IMR-90 (cell line): Measurements from ENCODE around the gene ZBTB48. TPM values are rescaled to one million over a fixed set of nuclear protein-coding genes. Genes with fewer than 3 reads are reported as not detected.

Experiments
- ATAC-seq: fragments of 200-7000 bp; cut with Tn5 transposase; 2 replicates; pipeline ENCODE4 v1.9.1; 2020; ENCODE audit warnings: low read depth, mild to moderate bottlenecking, moderate library complexity
- BruUV-seq: library from RNA; stranded (reverse); fragments of 400-500 nt; replicated peaks from 2 replicates; lab custom pipeline; 2021; lab: Mats Ljungman, UMichigan
- CTCF ChIA-PET: fragments of 300-600 bp; formaldehyde crosslinking; extraction: SDS; loops from one replicate; lab custom pipeline; 2021; ENCODE audit warnings: antibody characterized with exemption; lab: Yijun Ruan, JAX
- POLR2A ChIA-PET: fragments of 300-600 bp; sonication (Branson Sonifier 250); formaldehyde crosslinking; loops from one replicate; lab custom pipeline; 2022; ENCODE audit warnings: antibody characterized with exemption; ENCODE audit not compliant: unreplicated experiment; lab: Charles Lee
- DNase-seq: peaks from one replicate; pipeline ENCODE4 v3.0.0; 2013
- H2AFZ ChIP-seq: replicated peaks from 2 replicates; pipeline ENCODE3; 2013; ENCODE audit warnings: low read length, mild to moderate bottlenecking; ENCODE audit not compliant: poor library complexity
- H2AK5ac ChIP-seq: 2 replicates; pipeline ENCODE4 v1.6.1; 2013; ENCODE audit warnings: low read depth, low read length, inconsistent platforms
- H2AK9ac ChIP-seq: replicated peaks from 2 replicates; pipeline ENCODE3; 2013; ENCODE audit warnings: mild to moderate bottlenecking, low read depth, low read length, moderate library complexity; ENCODE audit not compliant: poor library complexity
- H2BK120ac ChIP-seq: 2 replicates; pipeline ENCODE4 v1.6.1; 2013; ENCODE audit warnings: low read depth, low read length, inconsistent platforms
- H2BK15ac ChIP-seq: 3 replicates; pipeline ENCODE4 v1.6.1; 2013; ENCODE audit warnings: low read depth, low read length, inconsistent platforms
- H2BK20ac ChIP-seq: 2 replicates; pipeline ENCODE4 v1.6.1; 2013; ENCODE audit warnings: low read depth, mild to moderate bottlenecking, inconsistent platforms, low read length, moderate library complexity
- H2BK5ac ChIP-seq: 2 replicates; pipeline ENCODE4 v1.6.1; 2013; ENCODE audit warnings: mild to moderate bottlenecking, low read depth, low read length, inconsistent platforms; ENCODE audit not compliant: poor library complexity, severe bottlenecking
- H3K14ac ChIP-seq: replicated peaks from 2 replicates; pipeline ENCODE4 v1.6.1; 2013; ENCODE audit warnings: low read depth, low read length, inconsistent platforms
- H3K18ac ChIP-seq: 2 replicates; pipeline ENCODE4 v1.6.1; 2013; ENCODE audit warnings: low read depth, low read length, control low read depth
- H3K23ac ChIP-seq: 2 replicates; pipeline ENCODE4 v1.6.1; 2013; ENCODE audit warnings: low read depth, low read length, inconsistent platforms
- H3K27ac ChIP-seq: 2 replicates; pipeline ENCODE4 v1.5.1; 2013; ENCODE audit warnings: mild to moderate bottlenecking, control low read depth, low read length; ENCODE audit not compliant: insufficient read depth
- H3K27me3 ChIP-seq: 2 replicates; pipeline ENCODE4 v1.6.1; 2013; ENCODE audit warnings: low read length; ENCODE audit not compliant: control insufficient read depth, insufficient read depth
- H3K36me3 ChIP-seq: 2 replicates; pipeline ENCODE4 v1.6.1; 2013; ENCODE audit warnings: low read length, mixed read lengths; ENCODE audit not compliant: control insufficient read depth, insufficient read depth
- H3K4ac ChIP-seq: 2 replicates; pipeline ENCODE4 v1.6.1; 2013; ENCODE audit warnings: low read depth, low read length, inconsistent platforms
- H3K4me1 ChIP-seq: 2 replicates; pipeline ENCODE4 v1.6.1; 2013; ENCODE audit warnings: low read length, mixed read lengths; ENCODE audit not compliant: control insufficient read depth, insufficient read depth
- H3K4me2 ChIP-seq: 2 replicates; pipeline ENCODE4 v1.6.1; 2013; ENCODE audit warnings: low read depth, mild to moderate bottlenecking, control low read depth, low read length, moderate library complexity
- H3K4me3 ChIP-seq: 2 replicates; pipeline ENCODE4 v1.5.1; 2013; ENCODE audit warnings: low read depth, mild to moderate bottlenecking, control low read depth, low read length, moderate library complexity; ENCODE audit not compliant: insufficient read depth
- H3K56ac ChIP-seq: 2 replicates; pipeline ENCODE4 v1.6.1; 2013; ENCODE audit warnings: low read length, inconsistent platforms; ENCODE audit not compliant: insufficient read depth; ENCODE audit errors: extremely low read depth
- H3K79me1 ChIP-seq, 2 experiments: 2 replicates each; pipeline ENCODE4 v1.6.1; 2013; ENCODE audit warnings: low read length in 2 of 2, inconsistent platforms in 1 of 2, low read depth in 1 of 2
- H3K9ac ChIP-seq: 2 replicates; pipeline ENCODE4 v1.6.1; 2013; ENCODE audit warnings: low read depth, low read length, control low read depth
- H3K9me1 ChIP-seq: 2 replicates; pipeline ENCODE4 v1.6.1; 2013; ENCODE audit warnings: low read length, inconsistent platforms; ENCODE audit not compliant: insufficient read depth
- H3K9me3 ChIP-seq: 2 replicates; pipeline ENCODE4 v1.6.1; 2013; ENCODE audit warnings: low read length; ENCODE audit not compliant: control insufficient read depth, insufficient read depth
- H4K20me1 ChIP-seq: 2 replicates; pipeline ENCODE4 v1.6.1; 2013; ENCODE audit warnings: low read length, inconsistent platforms; ENCODE audit not compliant: insufficient read depth
- H4K5ac ChIP-seq: 2 replicates; pipeline ENCODE4 v1.6.1; 2013; ENCODE audit warnings: mild to moderate bottlenecking, low read depth, low read length, control low read depth
- H4K8ac ChIP-seq, 2 experiments: 2 replicates each; pipeline ENCODE4 v1.6.1; 2013; ENCODE audit warnings: low read depth in 2 of 2, low read length in 2 of 2, control low read depth in 1 of 2, inconsistent platforms in 1 of 2
- H4K91ac ChIP-seq: 2 replicates; pipeline ENCODE4 v1.6.1; 2013; ENCODE audit warnings: low read depth, low read length, inconsistent platforms; ENCODE audit not compliant: insufficient read depth
- CEBPB ChIP-seq: IDR thresholded peaks from 2 replicates; pipeline ENCODE4 v1.6.1; 2012; ENCODE audit warnings: low read depth, low read length, improper control_type of control experiment
- CHD1 ChIP-seq: IDR thresholded peaks from 2 replicates; pipeline ENCODE4 v1.6.1; 2012; ENCODE audit warnings: low read depth, low read length, improper control_type of control experiment
- FOS ChIP-seq: fragments of 150-350 bp; IDR thresholded peaks from 2 replicates; pipeline ENCODE4 v1.6.1; 2016; ENCODE audit warnings: low read depth, low read length
- MAFK ChIP-seq: IDR thresholded peaks from 2 replicates; pipeline ENCODE4 v1.6.1; 2012; ENCODE audit warnings: low read depth, low read length, improper control_type of control experiment
- MXI1 ChIP-seq: IDR thresholded peaks from 2 replicates; pipeline ENCODE4 v1.6.1; 2012; ENCODE audit warnings: low read depth, mild to moderate bottlenecking, low read length, moderate library complexity, borderline replicate concordance
- NFE2L2 ChIP-seq: fragments of 150-350 bp; IDR thresholded peaks from 2 replicates; pipeline ENCODE4 v1.6.1; 2016; ENCODE audit warnings: low read depth, mild to moderate bottlenecking, low read length
- POLR2A ChIP-seq: IDR thresholded peaks from 2 replicates; pipeline ENCODE4 v1.6.1; 2012; ENCODE audit warnings: mild to moderate bottlenecking, low read depth, low read length
- RAD21 ChIP-seq: IDR thresholded peaks from 2 replicates; pipeline ENCODE4 v1.6.1; 2012; ENCODE audit warnings: low read length, improper control_type of control experiment
- RCOR1 ChIP-seq: IDR thresholded peaks from 2 replicates; pipeline ENCODE4 v1.6.1; 2012; ENCODE audit warnings: mild to moderate bottlenecking, low read length, improper control_type of control experiment; ENCODE audit not compliant: insufficient replicate concordance
- RFX5 ChIP-seq: IDR thresholded peaks from 2 replicates; pipeline ENCODE4 v1.8.0; 2012; ENCODE audit warnings: low read depth, mild to moderate bottlenecking, low read length, moderate library complexity
- SMC3 ChIP-seq: fragments of 150-350 bp; IDR thresholded peaks from 2 replicates; pipeline ENCODE4 v1.6.1; 2016; ENCODE audit warnings: low read depth, mild to moderate bottlenecking, antibody characterized with exemption, low read length, moderate library complexity
- WGBS, 2 experiments: methylation state at CpG; one replicate each; pipeline versions ENCODE4 v1.1.5 to v1.1.7; 2013; ENCODE audit warnings: missing lambda C conversion rate in 2 of 2; ENCODE audit not compliant: insufficient read length in 1 of 2; ENCODE audit errors: extremely low coverage in 2 of 2; 5-methylcytosine and 5-hydroxymethylcytosine counted together
- dilution Hi-C: fragments of 300-500 bp; cut with HindIII; formaldehyde crosslinking; loops from one replicate; pipeline ENCODE4 v1.14.3; 2018; ENCODE audit warnings: low sequenced_read_pairs; ENCODE audit not compliant: unreplicated experiment
- in situ Hi-C: fragments of 300-500 bp; cut with MboI; formaldehyde crosslinking; loops from 3 replicates; pipeline ENCODE4 v1.14.3; 2019; ENCODE audit warnings: low sequenced_read_pairs, inconsistent platforms, mixed read lengths
- intact Hi-C: fragments of 100-400 bp; cut with micrococcal nuclease; formaldehyde crosslinking; loops from 2 replicates; pipeline ENCODE4 v1.10.0; 2022
- polyA plus RNA-seq, 3 experiments: library from polyadenylated mRNA; depleted of rRNA; stranded (reverse); fragments of >200 nt; gene quantifications; 2 replicates each; pipeline ENCODE4 v1.2.3, GENCODE V29; 2012; ENCODE audit warnings: low replicate concordance in 1 of 3
- total RNA-seq: library from RNA; depleted of rRNA; stranded (reverse); fragments of >200 nt; gene quantifications from 2 replicates; pipeline ENCODE4 v1.2.3, GENCODE V29; 2012
- TF ChIP-seq, protein P1 (sequence below): fragments of 150-350 bp; IDR thresholded peaks from 2 replicates; pipeline ENCODE4 v1.6.1; 2016; ENCODE audit warnings: low read depth, mild to moderate bottlenecking, low read length, moderate library complexity, borderline replicate concordance

The ZBTB48 gene
- total and polyA plus RNA-seq, 2 of the 4 experiments (the other 2 are of a cell fraction): 9.3 to 17.5 TPM

DNA sequence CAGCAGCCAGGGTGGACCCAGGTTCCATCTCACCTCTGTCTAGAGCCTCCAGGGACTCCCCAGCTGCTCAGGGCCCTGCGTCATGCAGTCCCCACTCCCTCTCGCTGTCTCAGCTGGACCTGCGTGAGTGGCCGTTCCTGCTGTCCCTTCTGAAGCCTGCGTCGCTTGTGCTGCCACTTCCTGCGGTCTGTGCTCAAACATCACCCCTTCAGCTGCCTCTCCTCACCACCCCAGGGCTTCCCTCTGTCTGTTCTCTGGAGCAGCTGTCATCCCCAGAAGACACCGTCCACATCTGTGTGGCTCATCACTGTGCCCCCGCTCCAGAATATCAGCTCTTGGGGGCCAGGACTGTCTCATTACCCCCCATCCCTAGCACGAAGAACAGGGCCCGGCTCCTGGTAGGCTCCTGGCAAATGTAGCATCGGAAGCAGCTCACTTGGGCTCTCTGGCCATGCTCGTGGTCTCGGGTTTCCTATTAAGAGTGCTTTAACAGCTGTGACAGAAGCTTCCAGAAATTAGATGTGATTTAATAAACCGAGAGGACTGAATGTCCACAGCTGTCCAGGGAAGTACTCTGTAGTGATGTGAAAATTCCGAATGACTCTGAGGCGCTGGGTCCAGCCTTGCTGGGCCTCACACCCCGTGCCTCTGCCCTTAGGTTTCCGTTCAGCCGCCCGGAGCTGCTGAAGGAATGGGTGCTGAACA lies 48.2 kb downstream of the ZBTB48 start:
- Histone ChIP-seq H2BK20ac (no peak overlapping the region), H2BK120ac (no peak overlapping the region), H3K27me3 (no peaks in the 10 kb centered on the region), H3K9ac (no peak overlapping the region), H3K79me1 (peaks cover 27 to 62% of the 10 kb centered on the region in 2 experiments), H3K4me3 (no peak overlapping the region), H3K23ac (0 out of 2 replicates have a peak overlapping the region, but pooled peaks have one; percentile 15), H2BK5ac (no peak overlapping the region), H3K27ac (no peak overlapping the region), H4K8ac (no peak overlapping the region), H3K18ac (no peak overlapping the region), H3K4me1 (peaks cover 6% of the 10 kb centered on the region), H3K9me3 (no peaks in the 10 kb centered on the region), H3K4ac (no peak overlapping the region), H4K5ac (no peak overlapping the region), H2AFZ (no peak overlapping the region), H2AK9ac (no peak overlapping the region), H2BK15ac (no peak overlapping the region), H3K36me3 (peaks cover 45% of the 10 kb centered on the region), H4K91ac (no peak overlapping the region), H3K4me2 (no peak overlapping the region), H3K56ac (no peak overlapping the region), H2AK5ac (no peak overlapping the region), H4K20me1 (peaks cover 31% of the 10 kb centered on the region), H3K14ac (no peak overlapping the region), H3K9me1 (peaks cover 4% of the 10 kb centered on the region; the same call in 1 of the 2 replicates)
- POLR2A ChIA-PET: no interaction called here
- CTCF ChIA-PET: no interaction called here
- no peak for TF ChIP-seq RFX5
- no peak for TF ChIP-seq NFE2L2
- TF ChIP-seq CEBPB: no peak
- TF ChIP-seq FOS: no peak
- no peak for TF ChIP-seq RCOR1
- TF ChIP-seq SMC3: no peak
- TF ChIP-seq, protein P1, sequence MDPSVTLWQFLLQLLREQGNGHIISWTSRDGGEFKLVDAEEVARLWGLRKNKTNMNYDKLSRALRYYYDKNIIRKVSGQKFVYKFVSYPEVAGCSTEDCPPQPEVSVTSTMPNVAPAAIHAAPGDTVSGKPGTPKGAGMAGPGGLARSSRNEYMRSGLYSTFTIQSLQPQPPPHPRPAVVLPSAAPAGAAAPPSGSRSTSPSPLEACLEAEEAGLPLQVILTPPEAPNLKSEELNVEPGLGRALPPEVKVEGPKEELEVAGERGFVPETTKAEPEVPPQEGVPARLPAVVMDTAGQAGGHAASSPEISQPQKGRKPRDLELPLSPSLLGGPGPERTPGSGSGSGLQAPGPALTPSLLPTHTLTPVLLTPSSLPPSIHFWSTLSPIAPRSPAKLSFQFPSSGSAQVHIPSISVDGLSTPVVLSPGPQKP: no peak
- no peak for TF ChIP-seq CHD1
- TF ChIP-seq RAD21: no peak
- TF ChIP-seq POLR2A: no peak
- no peak for TF ChIP-seq MAFK
- TF ChIP-seq MXI1: no peak
- intact Hi-C loops: no loop called here
- WGBS, 2 experiments: 95% methylated on average over 12 of the region's 21 CpGs; no CpG with 5 or more reads in 1 of the 2 experiments
- DNase-seq (no peak), ATAC-seq (no peak)
- no TSS peak for BruUV-seq
- in situ Hi-C loops: no loop called here
- dilution Hi-C loops: no loop called here
